Karpas-422 (cell line): ENCODE results near the gene KIF1A. TPM values are rescaled to one million over a fixed set of nuclear protein-coding genes. Genes with fewer than 3 reads are reported as not detected.
A peak's percentile ranks its signal among the peaks of the same experiment; 100 is the strongest.

ENCODE experiments used
- DNase-seq: peaks from one replicate; pipeline ENCODE4 v3.0.0-alpha.2; 2015
- H2AFZ ChIP-seq: fragments of 200-600 bp; sonication (generic); 2 replicates; pipeline ENCODE4 v1.6.1; 2014; ENCODE audit warnings: antibody characterized with exemption, low read length, mixed read lengths
- H3K27ac ChIP-seq: fragments of 200-600 bp; sonication (generic); 2 replicates; pipeline ENCODE4 v1.5.1; 2014; ENCODE audit warnings: mild to moderate bottlenecking, low read length, moderate library complexity
- H3K27me3 ChIP-seq: fragments of 200-600 bp; sonication (generic); 2 replicates; pipeline ENCODE4 v1.6.1; 2014; ENCODE audit warnings: low read length, mixed read lengths
- H3K36me3 ChIP-seq: fragments of 200-600 bp; sonication (generic); 2 replicates; pipeline ENCODE4 v1.6.1; 2014; ENCODE audit warnings: low read length, mixed read lengths; ENCODE audit not compliant: insufficient read depth
- H3K4me1 ChIP-seq: fragments of 200-600 bp; sonication (generic); 2 replicates; pipeline ENCODE4 v1.6.1; 2014; ENCODE audit warnings: mild to moderate bottlenecking, low read length, mixed read lengths
- H3K4me2 ChIP-seq: fragments of 200-600 bp; sonication (generic); 2 replicates; pipeline ENCODE4 v1.6.1; 2014; ENCODE audit warnings: low read length, low read depth, mild to moderate bottlenecking; ENCODE audit not compliant: poor library complexity, severe bottlenecking
- H3K4me3 ChIP-seq: fragments of 200-600 bp; sonication (generic); 2 replicates; pipeline ENCODE4 v1.5.1; 2014; ENCODE audit warnings: mild to moderate bottlenecking, antibody characterized with exemption, low read length, mixed read lengths
- H3K79me2 ChIP-seq: fragments of 200-600 bp; sonication (generic); 2 replicates; pipeline ENCODE4 v1.6.1; 2014; ENCODE audit warnings: mild to moderate bottlenecking, low read length, mixed read lengths
- H3K9ac ChIP-seq: fragments of 200-600 bp; sonication (generic); 2 replicates; pipeline ENCODE4 v1.6.0; 2014; ENCODE audit warnings: low read length
- H3K9me2 ChIP-seq: fragments of 200-600 bp; sonication (generic), shearing (Covaris generic); replicated peaks from 2 replicates; pipeline ENCODE4 v1.6.0; 2014; ENCODE audit warnings: mild to moderate bottlenecking, low read length, moderate library complexity; ENCODE audit not compliant: insufficient read depth
- H3K9me3 ChIP-seq: fragments of 300-700, 200-600 bp; sonication (generic); 2 replicates; pipeline ENCODE4 v1.6.1; 2014; ENCODE audit warnings: low read length, mixed read lengths
- H4K20me1 ChIP-seq: fragments of 200-600 bp; sonication (generic); 2 replicates; pipeline ENCODE4 v1.6.1; 2014; ENCODE audit warnings: mild to moderate bottlenecking, antibody characterized with exemption, low read length, low read depth; ENCODE audit not compliant: insufficient read depth
- total RNA-seq: library from RNA; depleted of rRNA; stranded (reverse); fragments of >200 nt; shearing (Covaris generic); gene quantifications from 2 replicates; pipeline ENCODE4 v1.2.3, GENCODE V29; 2014; ENCODE audit warnings: low replicate concordance

The KIF1A gene
- total RNA-seq, 1 experiment from 2014 or later: not detected

GRCh38 chr2:240858871-240859270 lies 38.9 kb upstream of the KIF1A start:
- H3K9me2 ChIP-seq: no peaks in the 10 kb centered on the region
- H3K4me2 ChIP-seq: no peak overlapping the region
- no peaks in the 10 kb centered on the region for H3K4me1 ChIP-seq
- H3K4me3 ChIP-seq: no peak overlapping the region
- H3K27me3 ChIP-seq: no peaks in the 10 kb centered on the region
- H3K36me3 ChIP-seq: no peaks in the 10 kb centered on the region
- DNase-seq: no peak
- H4K20me1 ChIP-seq: no peaks in the 10 kb centered on the region
- no peak overlapping the region for H3K27ac ChIP-seq
- no peak overlapping the region for H3K9ac ChIP-seq
- H2AFZ ChIP-seq: no peak overlapping the region
- no peaks in the 10 kb centered on the region for H3K9me3 ChIP-seq
- H3K79me2 ChIP-seq: no peaks in the 10 kb centered on the region

- H3K4me2 ChIP-seq: no peak overlapping the region
- H3K27ac ChIP-seq: no peak overlapping the region
- no peak overlapping the region for H3K4me3 ChIP-seq
- H4K20me1 ChIP-seq: no peaks in the 10 kb centered on the region
- H3K9me2 ChIP-seq: no peaks in the 10 kb centered on the region
- H3K27me3 ChIP-seq: no peaks in the 10 kb centered on the region
- H3K79me2 ChIP-seq: no peaks in the 10 kb centered on the region
- no peak overlapping the region for H2AFZ ChIP-seq
- H3K9me3 ChIP-seq: no peaks in the 10 kb centered on the region
- H3K4me1 ChIP-seq: no peaks in the 10 kb centered on the region
- no peak overlapping the region for H3K9ac ChIP-seq
- H3K36me3 ChIP-seq: no peaks in the 10 kb centered on the region
- DNase-seq: no peak
Observed at GRCh38 chr2:240858321-240858720, 38.3 kb upstream of the KIF1A start.

- DNase-seq: no peak
- H3K27me3 ChIP-seq: no peaks in the 10 kb centered on the region
- no peaks in the 10 kb centered on the region for H3K9me3 ChIP-seq
- H3K4me2 ChIP-seq: no peak overlapping the region
- no peaks in the 10 kb centered on the region for H3K79me2 ChIP-seq
- no peak overlapping the region for H3K4me3 ChIP-seq
- H3K36me3 ChIP-seq: no peaks in the 10 kb centered on the region
- no peaks in the 10 kb centered on the region for H3K9me2 ChIP-seq
- H4K20me1 ChIP-seq: no peaks in the 10 kb centered on the region
- H2AFZ ChIP-seq: no peak overlapping the region
- H3K4me1 ChIP-seq: no peaks in the 10 kb centered on the region
- H3K9ac ChIP-seq: no peak overlapping the region
- no peak overlapping the region for H3K27ac ChIP-seq
Observed at GRCh38 chr2:240857039-240858008, 37.3 kb upstream of the KIF1A start.

GRCh38 chr2:240856151-240856980 lies 36.3 kb upstream of the KIF1A start:
- H3K79me2 ChIP-seq: no peaks in the 10 kb centered on the region
- no peaks in the 10 kb centered on the region for H3K9me3 ChIP-seq
- H4K20me1 ChIP-seq: no peaks in the 10 kb centered on the region
- no peak overlapping the region for H3K4me3 ChIP-seq
- H3K27me3 ChIP-seq: no peaks in the 10 kb centered on the region
- no peaks in the 10 kb centered on the region for H3K4me1 ChIP-seq
- H3K4me2 ChIP-seq: no peak overlapping the region
- H3K9me2 ChIP-seq: no peaks in the 10 kb centered on the region
- no peak overlapping the region for H2AFZ ChIP-seq
- H3K27ac ChIP-seq: no peak overlapping the region
- DNase-seq: peak; percentile 75
- no peaks in the 10 kb centered on the region for H3K36me3 ChIP-seq
- H3K9ac ChIP-seq: no peak overlapping the region

GRCh38 chr2:240855670-240856069 lies 35.7 kb upstream of the KIF1A start:
- Histone ChIP-seq H3K27me3 (no peaks in the 10 kb centered on the region), H3K79me2 (no peaks in the 10 kb centered on the region), H4K20me1 (no peaks in the 10 kb centered on the region), H3K27ac (no peak overlapping the region), H3K36me3 (no peaks in the 10 kb centered on the region), H3K9me3 (no peaks in the 10 kb centered on the region), H3K9ac (no peak overlapping the region), H3K4me3 (no peak overlapping the region), H3K4me1 (no peaks in the 10 kb centered on the region), H2AFZ (no peak overlapping the region), H3K4me2 (no peak overlapping the region), H3K9me2 (no peaks in the 10 kb centered on the region)
- DNase-seq: no peak

- Histone ChIP-seq H3K36me3 (no peaks in the 10 kb centered on the region), H3K27ac (no peak overlapping the region), H3K4me3 (no peak overlapping the region), H3K4me2 (no peak overlapping the region), H3K27me3 (no peaks in the 10 kb centered on the region), H3K9me3 (no peaks in the 10 kb centered on the region), H2AFZ (no peak overlapping the region), H3K4me1 (no peaks in the 10 kb centered on the region), H3K79me2 (no peaks in the 10 kb centered on the region), H4K20me1 (no peaks in the 10 kb centered on the region), H3K9me2 (no peaks in the 10 kb centered on the region), H3K9ac (no peak overlapping the region)
- no peak for DNase-seq
Observed at GRCh38 chr2:240852671-240853314, 32.8 kb upstream of the KIF1A start.

GRCh38 chr2:240851078-240851991 lies 31.3 kb upstream of the KIF1A start:
- H3K4me1 ChIP-seq: no peaks in the 10 kb centered on the region
- H3K27me3 ChIP-seq: no peaks in the 10 kb centered on the region
- H3K9me3 ChIP-seq: no peaks in the 10 kb centered on the region
- H3K36me3 ChIP-seq: no peaks in the 10 kb centered on the region
- DNase-seq: peak; percentile 91
- no peak overlapping the region for H3K4me3 ChIP-seq
- H4K20me1 ChIP-seq: no peaks in the 10 kb centered on the region
- H3K4me2 ChIP-seq: no peak overlapping the region
- H3K79me2 ChIP-seq: no peaks in the 10 kb centered on the region
- H3K27ac ChIP-seq: no peak overlapping the region
- H2AFZ ChIP-seq: no peak overlapping the region
- H3K9me2 ChIP-seq: no peaks in the 10 kb centered on the region
- no peak overlapping the region for H3K9ac ChIP-seq
